ENCODE results near the gene SOWAHA.

SOWAHA gene

DNA sequence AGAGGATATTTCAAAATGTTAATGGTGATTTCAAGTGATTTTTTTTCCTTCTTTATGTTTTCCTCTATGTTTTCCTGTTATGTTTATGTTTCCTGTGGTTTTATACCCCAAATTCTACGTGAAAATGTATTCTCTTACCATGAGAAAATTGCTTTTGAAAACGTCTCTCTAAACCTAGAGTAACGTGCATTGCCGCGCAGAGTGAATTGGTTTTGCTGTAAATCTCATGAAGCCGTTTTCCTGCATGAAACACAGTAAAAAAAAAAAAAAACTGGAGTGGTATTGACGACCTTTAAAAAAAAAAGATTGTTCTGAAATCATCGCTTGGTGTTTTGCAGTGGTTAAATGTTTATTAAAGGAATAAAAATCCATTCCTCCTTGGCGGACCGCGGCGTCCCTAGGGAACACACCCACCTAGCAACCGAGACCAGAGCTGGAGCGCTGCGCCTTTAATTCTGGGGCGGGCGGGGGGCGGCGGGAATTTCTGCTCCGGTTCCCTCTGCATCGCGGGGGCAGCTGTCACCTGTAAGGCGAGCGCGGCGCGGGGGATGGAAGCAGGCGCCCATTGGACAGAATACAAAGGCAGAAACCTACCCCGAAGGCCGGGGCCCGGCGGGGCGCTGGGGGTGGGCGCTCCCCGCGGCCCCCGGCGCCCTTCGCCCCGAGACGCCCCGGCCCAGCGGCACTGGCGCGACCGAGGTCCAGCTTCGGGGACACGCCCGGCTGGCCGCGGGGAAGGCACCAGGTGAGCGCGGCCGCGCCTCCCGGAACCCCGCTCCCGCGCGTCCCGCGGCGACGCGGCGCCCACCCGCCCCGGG is at the start of gene SOWAHA:
Gene SOWAHA (plus strand): TSS at position 522 of the 818 bp plus-strand sequence. CDS start 320 bp downstream, outside the sequence.
- DNase-seq, result peak; percentile 47

GRCh38 chr5:132764051-132764450 is 49.1 kb upstream of the SOWAHA start:
- DNase-seq, result no peak

DNA sequence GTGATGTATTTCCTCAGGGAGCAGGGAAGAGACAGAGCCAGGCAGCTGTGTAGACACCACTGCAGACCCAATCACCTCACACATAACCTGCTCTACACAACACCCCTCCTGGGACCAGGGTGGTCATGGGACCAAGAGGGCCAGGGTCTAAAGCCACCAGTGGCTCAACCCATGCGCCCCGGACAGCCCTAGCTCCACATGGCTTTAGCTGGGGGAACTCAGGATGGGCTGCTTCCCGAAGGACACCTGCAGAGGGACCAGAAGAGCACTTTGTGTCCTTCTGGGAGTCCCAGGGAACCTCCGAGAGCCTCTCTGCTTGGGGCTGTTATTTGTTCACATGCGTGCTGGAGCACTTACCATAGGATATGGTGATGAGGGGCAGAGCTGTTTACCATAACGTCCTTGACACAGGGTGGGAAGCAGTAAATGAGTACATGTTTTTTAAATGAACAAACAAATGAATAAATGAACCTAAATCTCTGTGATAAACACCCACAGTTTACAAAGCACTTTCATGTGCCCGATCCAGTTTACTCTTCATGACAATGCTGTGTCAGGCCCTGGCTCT is 48.3 kb upstream of the SOWAHA start:
- no peak for DNase-seq

GRCh38 chr5:132765311-132766019 is 47.6 kb upstream of the SOWAHA start:
- no peak for DNase-seq

- DNase-seq, result no peak
Measured at GRCh38 chr5:132766020-132766805, 46.9 kb upstream of the SOWAHA start.

DNA sequence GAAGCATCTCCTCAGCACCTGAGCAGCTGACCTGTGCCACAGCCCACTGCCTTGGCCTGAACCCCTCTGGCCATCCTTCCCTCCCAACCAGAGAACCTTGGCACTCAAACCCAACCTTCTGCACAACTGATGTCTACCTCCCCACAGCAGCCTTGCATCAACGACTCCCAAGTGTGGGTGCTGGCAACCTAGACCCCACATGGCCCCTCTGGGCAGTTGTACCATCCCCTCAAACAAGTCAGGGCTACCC is 46.4 kb upstream of the SOWAHA start:
- DNase-seq, result no peak

DNA sequence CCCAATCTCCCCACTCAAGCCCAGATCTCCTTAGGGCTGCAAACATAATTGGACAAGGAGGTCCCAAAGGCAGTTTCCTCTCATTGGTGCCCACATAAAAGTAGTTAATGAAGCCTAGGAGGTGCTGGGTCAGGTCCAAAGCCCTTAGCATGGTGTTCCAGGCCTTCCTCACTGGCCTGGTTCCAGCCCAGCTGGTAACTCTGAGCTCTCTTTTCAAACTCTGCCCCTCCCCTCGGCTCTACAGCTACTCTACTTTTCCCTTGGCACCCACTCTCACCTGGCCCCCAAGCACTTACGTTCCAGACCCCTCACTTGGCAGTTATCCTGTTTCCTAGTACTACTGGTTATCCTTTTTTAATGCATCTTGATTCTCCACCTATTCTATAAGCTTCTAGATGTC is 46.0 kb upstream of the SOWAHA start:
- DNase-seq, result no peak

DNA sequence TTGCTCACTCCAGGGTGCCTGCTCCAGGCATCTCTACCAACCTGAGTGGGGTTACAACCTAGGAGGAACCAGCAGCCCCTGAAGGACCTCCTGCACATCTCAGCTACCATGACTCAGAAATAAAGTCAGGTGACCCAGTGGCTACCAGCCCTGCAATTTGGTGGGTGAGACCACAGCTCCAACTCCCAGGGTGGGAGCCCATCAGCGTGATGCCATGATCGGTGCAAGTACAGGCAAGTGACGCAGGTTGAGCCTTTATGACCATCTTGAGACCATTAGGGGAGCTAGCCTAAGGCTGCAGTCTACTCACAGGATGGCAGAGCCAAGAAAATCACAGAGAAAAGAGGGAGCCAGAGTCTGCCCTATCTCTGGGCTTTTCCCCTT is 44.6 kb upstream of the SOWAHA start:
- DNase-seq, result no peak

GRCh38 chr5:132770476-132771159 is 42.5 kb upstream of the SOWAHA start:
- DNase-seq, result no peak

- no peak for DNase-seq
Measured at GRCh38 chr5:132771503-132771998, 41.6 kb upstream of the SOWAHA start.

GRCh38 chr5:132772291-132773070 is 40.6 kb upstream of the SOWAHA start:
- DNase-seq, result no peak

DNA sequence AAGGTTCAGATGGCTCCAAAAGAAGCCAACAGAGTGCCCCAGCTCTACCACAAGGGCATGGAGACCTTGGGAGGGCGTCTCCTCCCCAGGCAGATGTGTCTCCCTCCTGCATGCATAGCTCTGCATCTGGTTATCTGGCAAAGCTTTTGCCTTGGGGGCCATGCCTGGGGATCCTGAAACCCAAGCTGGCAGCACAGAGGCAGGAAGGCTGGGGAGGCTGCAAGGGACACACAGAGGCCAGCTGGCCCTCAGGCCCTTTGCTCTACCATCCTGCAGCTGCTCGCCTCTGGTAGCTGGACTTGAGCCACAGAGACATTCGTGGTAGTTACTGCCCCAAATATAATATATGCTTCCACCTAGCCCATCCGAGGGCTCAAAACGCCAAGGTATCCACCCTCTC is 40.0 kb upstream of the SOWAHA start:
- DNase-seq, result no peak

DNA sequence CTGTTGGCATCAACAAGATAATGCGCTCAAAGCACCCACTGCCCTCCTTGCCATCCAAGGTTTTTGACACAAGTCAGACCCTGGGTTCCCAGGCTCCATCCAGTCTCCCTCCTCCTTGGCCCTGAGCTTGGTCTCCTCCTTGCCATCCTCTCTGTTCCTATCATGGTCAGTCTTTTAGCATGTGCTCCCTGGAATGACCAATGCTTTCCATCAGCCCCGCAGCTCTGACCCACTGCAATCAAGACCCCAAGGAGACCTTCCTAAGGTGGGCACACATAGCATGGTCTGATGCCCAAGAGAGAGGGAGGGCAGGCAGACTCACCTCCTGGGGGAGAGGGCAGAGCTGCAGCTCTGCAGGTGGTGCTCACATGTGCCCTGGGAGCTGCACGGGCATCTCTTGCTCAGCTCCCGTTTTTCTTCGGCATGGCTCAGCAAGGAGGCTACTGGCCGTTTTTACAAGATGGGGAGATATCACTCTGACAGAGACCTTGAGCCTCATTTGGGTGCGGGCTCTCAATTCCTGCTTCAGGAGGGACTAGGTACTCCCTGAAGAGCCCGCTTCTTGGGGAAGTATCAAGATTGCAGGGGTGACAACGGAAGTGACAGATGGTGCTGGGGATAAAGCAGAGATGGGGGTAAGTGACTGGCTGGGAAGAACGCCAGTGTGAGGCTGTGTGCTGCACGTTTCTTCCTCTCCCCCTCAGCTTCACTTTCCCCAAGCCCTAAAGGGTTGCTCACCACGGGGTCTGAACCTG is 39.3 kb upstream of the SOWAHA start:
- DNase-seq, result no peak

GRCh38 chr5:132774406-132774805 is 38.7 kb upstream of the SOWAHA start:
- DNase-seq, result no peak

DNA sequence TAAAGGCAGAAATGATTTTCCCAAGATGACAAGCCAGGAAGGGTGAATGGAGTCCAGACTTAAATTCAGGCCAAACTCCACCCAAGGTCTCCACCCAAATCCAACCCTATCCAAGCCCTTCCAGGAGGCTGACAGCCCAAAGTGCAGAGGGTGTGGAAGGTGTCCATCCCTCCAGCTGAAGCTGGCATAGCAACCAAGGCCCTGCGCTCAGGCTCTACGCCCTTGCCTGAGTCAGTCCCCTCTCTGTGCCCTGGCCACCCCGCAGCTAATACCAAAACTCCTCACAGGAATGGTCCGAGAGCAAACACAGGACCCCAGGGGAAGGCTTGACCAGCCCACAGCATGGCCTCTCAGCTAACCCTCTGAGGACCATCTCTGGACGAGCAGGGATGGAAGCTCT is 38.2 kb upstream of the SOWAHA start:
- DNase-seq, result no peak

- DNase-seq, result no peak
Measured at GRCh38 chr5:132775476-132775961, 37.6 kb upstream of the SOWAHA start.

DNA sequence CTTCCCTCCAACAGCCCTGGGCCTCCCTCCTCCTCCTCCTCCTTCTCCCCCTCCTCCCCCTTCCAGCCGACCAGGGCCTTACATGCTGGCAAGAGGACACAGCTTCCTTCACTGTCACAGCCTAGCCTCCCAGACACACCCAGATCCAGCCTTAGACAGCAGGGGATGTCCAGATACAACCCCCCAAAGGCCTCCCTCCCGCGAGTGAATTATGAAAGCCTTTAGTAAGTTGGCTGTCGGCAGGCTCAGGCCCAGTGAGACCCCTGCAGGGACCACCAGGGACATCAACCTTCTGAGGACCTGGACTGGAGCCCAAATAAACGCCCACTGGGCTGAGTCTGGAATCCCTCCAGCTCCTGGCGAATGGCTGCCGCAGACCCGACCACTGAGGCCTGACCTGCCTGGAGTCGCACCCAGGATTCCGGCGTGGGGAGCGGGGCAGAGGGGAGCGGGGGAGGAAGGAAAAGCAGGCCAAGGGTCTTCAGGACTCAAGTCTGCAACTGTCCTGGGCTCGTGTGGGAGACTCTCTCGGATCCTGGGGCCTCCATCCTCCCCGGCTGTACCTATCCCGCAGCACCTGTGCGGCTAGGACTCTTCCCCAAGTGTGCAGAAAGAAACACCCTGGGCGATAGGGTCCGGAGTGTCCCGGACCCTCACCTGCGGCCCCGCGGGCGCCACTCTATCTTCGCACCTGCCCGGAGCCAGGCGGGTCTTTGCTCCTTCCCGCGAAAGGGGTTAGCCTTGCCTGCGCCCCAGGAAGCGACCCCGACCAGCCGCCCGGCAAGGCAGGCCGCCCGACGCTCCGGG is 36.8 kb upstream of the SOWAHA start:
- DNase-seq, result peak; percentile 24

GRCh38 chr5:132776938-132777208 is 36.2 kb upstream of the SOWAHA start:
- no peak for DNase-seq

GRCh38 chr5:132777209-132778069 is 35.7 kb upstream of the SOWAHA start, which contains the start of gene SEPTIN8:
SEPTIN8 (minus strand) TSS chr5:132777239; CDS start chr5:132777137, 102 bp downstream.
- DNase-seq, result no peak

All from NCI-H1105 treated with DMSO at 0.1 percent for 48 hours (cell line).